HG03457 (cell line): ENCODE measurements around the gene NKD2.
"Not testable (repeated sequence)": the region's sequence is repeated elsewhere in the genome, so short reads cannot be mapped to it uniquely, and the experiment has no call there.

Experiments used
- ATAC-seq: cut with Tn5 transposase; IDR thresholded peaks from one replicate; pipeline ENCODE4 v1.9.1; 2021; ENCODE audit warnings: moderate number of reproducible peaks; ENCODE audit not compliant: unreplicated experiment

NKD2 gene

GRCh38 chr5:999724-1000123, 8.9 kb upstream of the NKD2 start:
- no peak for ATAC-seq

- no peak for ATAC-seq
Measured at GRCh38 chr5:1000329-1000728, 8.3 kb upstream of the NKD2 start.

DNA sequence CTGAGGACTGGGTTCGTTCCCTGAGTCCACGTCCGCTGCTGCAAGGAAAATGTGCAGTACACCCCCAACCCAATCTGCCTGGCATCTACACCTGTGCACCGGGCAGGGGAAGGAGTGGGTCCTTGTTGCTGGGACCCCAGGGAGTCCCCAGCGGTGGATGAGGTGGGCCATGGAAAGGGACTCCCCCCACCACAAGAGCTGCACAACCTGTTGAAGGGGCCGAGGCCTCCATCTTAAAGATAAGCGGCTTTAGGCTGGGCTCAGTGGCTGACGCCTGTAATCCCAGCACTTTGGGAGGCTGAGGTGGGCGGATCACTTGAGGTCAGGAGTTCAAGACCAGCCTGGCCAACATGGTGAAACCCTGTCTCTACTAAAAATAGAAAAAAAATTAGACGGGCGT, 7.8 kb upstream of the NKD2 start:
- not testable (repeated sequence) for ATAC-seq

- no peak for ATAC-seq
Measured at GRCh38 chr5:1001406-1002270, 7.0 kb upstream of the NKD2 start.

DNA sequence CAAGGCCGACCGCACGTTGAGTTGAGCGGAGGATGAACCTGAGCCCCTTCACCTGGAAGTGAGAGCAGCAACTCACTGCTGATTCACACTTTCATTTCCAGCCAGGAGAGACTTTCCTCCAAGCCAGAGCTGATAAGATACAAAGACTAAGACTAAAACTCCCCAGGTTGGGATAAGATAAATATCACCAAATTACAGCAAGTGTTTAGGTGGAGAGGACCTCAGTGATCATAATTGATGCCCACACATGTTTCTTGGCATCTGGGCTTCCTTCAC, 6.4 kb upstream of the NKD2 start:
- ATAC-seq = no peak

GRCh38 chr5:1002836-1003235, 5.8 kb upstream of the NKD2 start:
- no peak for ATAC-seq

DNA sequence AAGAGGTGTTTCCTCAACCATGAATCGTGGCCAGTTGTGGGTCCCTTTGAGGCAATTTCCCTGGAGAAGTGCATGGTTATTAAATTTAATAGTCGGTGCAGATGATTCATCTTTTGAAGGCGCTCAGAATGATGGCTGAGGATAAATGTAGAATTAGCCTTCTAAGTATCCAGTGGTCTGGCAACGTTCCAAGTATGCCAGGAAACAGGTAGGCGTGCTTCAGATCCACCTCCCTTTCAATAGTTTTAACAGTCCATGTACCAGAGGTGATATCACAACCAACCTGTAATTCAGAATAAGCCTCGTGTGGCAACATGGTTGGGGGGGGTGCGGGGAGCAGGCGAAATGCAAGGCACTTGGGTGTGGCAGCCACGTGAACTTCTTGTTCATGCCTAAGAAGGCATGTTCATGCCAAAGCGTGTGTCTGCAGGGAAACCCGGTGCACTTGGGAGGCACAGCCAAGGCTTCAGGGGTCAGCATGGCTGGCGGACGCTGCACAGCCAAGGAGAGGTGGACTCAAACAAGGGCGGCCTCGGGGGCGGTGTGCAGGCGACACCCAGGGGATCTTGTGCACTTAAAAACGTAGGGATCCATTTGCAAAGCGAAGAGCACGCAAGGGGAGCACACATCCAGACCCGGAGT, 5.2 kb upstream of the NKD2 start:
- ATAC-seq = no peak

- ATAC-seq = no peak
Measured at GRCh38 chr5:1004461-1005248, 3.9 kb upstream of the NKD2 start.

DNA sequence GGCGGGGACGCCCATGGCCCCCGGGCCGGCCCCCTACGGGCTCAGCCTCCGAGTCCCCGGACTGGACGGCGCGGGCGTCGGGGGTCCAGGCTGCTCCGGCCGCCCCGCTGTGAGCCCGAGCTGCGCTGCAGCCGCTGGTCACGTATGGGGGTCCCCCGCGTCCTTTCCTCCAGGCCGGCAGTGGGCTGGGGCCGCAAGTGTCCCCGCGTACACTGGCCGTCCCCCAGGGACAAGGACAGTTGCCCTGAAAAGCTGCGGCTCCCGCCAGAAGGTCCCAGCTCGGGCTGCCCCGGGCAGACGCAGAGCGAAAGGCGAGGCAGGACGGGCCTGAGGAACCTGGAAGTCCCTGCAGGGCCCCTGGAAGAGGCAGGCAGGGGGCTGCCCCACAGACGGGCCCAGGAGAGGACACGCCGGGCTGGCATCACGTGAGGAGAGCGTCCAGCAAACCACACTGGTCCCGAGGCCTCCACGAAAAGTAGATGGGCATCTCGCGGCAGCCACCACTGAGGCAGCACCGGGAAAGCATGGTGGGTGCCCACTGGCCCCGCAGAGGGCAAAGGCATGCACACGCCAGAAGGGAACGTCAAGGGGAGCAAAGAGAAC, 3.3 kb upstream of the NKD2 start:
- no peak for ATAC-seq

- ATAC-seq = no peak
Measured at GRCh38 chr5:1005904-1006655, 2.5 kb upstream of the NKD2 start.

GRCh38 chr5:1006656-1007071, 1.9 kb upstream of the NKD2 start:
- ATAC-seq = no peak

DNA sequence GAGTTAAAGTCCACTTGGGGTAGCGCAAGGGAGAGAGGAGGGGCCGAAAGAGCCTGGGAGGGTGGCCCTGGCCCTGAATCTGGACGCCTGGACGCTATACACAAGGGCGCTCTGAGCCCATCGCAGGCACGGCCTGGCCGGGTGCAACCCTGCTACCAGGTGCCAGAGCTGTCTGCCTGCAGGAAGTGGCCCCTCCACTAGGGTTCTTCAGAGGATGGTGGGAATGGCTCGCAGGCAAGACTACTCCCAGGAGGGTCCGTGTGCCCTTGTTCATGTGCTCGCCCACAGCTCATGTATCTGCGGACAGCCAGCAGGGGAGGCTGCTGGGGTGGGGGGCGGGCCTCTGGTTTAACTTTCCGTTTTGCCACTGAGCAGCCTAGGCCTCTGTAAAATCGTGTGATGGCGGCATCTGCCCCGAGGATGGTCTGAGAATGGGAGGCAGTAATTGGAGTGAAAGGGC, 1.4 kb upstream of the NKD2 start:
- no peak for ATAC-seq

DNA sequence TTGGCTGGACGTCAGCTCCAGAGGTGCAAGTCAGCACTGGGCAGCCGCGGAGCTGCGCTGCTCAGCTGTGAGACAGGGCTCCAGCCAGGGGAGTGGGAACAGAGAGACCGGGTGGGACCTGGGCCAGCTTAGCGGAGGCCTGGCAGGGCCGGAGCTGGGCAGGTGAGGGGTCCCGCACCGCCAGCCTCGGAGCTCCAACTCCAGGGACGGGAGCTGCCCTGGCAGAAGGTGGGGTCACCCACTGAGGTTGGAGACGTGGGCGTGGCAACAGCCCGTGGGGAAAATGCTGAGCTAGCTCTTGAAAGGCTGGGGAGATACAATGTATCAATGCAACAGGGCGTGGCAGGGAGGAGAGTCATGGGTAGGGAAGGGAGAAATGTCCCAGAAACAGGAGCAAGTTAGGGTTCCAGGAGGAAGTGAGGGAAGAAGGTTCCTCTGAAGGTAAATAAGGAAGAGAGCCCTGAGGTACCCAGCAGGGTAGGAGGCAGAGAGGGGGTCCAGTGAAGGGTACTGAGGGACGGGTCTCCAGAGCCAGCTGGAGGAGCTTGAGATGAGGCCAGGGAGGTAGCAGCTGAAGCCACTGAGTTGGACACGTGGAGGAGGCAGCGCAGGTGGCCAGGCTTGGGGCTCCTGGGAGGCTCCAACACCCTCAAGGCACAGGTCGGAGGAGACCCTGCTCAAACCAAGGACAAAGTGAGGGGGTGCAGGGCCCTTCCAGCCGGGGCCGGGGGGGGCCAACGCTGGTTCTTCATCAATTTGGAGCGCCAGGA, 736 bp upstream of the NKD2 start:
- ATAC-seq = no peak

GRCh38 chr5:1009359-1010180, 968 bp downstream of the NKD2 start:
- no peak for ATAC-seq

DNA sequence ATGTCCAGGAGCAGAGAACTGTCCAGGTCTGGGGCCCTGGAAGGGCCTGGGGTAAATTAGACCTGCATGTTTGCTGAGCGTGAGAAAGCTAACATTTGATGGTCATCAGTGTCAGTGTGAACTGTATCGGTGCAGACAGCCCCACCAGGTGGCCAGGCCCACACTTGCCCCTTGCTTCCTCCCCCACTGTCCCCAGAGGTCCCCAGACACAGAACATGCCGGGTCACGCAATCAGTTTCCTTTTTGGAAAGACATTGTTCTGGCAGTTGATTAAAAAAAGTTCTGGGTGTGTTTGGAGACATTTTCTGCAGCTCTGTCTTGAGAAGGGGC, 1.5 kb downstream of the NKD2 start:
- ATAC-seq = no peak

DNA sequence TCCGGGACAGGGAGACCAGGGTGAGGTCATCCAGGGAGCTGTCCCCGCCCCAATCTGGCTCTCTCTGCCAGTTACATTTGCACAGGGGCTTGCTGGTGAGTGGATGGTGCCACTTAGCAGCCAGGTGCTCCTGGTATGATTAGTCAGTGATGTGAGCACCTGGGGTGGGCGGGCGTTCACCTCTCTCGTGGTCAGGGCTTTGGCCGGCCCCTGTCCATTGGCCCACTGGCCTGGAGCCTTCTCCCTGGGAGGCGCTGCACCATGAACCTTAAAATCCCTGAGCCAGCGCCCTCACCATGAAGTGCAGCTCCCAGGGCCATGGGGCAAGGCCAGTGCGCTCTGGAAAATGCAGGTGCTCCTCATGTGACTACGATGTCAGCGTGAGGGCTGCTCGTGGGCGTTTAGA, 2.0 kb downstream of the NKD2 start:
- no peak for ATAC-seq

DNA sequence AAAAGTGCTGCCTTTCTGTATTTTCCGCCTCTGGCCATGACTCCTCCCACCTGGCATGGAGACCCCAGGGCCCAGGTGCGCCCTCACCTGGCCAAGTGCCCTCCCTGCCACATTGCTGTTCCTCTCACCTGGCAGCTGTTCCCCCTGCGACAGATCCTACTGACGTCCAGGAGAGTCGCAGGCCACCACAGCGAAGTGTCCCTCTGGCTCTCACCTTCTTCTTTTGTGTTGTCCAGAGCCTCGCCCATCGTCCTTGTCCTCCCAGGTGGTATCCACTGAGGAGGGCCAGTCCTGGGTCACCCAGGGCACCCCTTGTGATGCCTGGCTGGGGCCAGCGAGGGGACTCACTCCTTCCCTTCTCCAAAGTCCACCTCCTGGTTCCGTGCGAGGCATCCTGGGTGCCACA, 2.6 kb downstream of the NKD2 start:
- ATAC-seq = no peak

- ATAC-seq = no peak
Measured at GRCh38 chr5:1011741-1012312, 3.2 kb downstream of the NKD2 start.

GRCh38 chr5:1012313-1012841, 3.8 kb downstream of the NKD2 start:
- no peak for ATAC-seq
